ENCODE data around the gene DNAJB8. TPM values are rescaled to one million over a fixed set of nuclear protein-coding genes. Genes with fewer than 3 reads are reported as not detected.

DNAJB8 gene
- total RNA-seq = not detected

DNA sequence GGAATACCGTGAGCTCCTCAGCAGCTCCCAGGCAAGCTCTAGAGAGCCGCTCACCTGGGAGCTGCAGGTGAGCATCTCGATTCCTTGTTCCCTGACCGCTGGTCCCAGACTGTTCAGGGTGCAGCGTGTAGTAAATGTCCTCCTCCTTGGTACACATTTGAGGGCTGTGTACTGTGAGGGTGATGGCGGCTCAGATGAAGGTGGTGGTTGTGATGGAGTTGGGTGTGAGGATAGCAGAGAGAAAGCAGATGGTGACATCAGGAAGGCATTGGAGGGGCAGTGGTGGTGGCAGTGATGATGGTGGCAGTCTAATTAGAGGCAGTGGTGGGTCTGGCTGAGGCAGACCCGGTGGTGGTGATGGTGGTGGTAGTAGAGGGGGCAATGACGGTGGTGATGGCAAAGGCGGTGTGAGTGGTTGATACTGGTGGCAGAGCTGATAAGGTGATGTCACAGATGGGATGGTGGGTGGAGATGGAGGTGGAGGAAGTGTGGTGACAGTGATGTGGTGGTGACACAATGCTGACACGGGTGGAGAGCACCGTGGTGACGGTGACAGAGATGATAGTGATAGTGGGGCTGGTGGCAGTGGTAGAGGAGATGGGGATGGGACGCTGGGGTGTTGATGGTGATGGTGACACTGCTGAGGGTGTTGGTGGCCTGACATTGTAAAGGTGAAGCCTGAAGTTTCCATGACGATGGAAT lies at the start of gene DNAJB8:
Gene DNAJB8 (minus strand): TSS at position 51 of the 702 bp plus-strand sequence. CDS start 3,645 bp downstream, outside the sequence.
- intact Hi-C loops (cut with DNase I) = no loop called here
- Histone ChIP-seq H3K27ac (no peak within 1 kb of the TSS), H3K9me3 (no peaks in the 10 kb centered on the region), H3K4me1 (no peaks in the 10 kb centered on the region), H3K27me3 (no peaks in the 10 kb centered on the region), H3K4me3 (replicated peaks in 1 of 3) (no peak within 1 kb of the TSS), H3K36me3 (no peaks in the 10 kb centered on the region)
- WGBS, 2 donors = 81 to 87% methylated on average over 13 to 14 of the region's 14 CpGs
- no peak for DNase-seq
- TF ChIP-seq, protein P1, sequence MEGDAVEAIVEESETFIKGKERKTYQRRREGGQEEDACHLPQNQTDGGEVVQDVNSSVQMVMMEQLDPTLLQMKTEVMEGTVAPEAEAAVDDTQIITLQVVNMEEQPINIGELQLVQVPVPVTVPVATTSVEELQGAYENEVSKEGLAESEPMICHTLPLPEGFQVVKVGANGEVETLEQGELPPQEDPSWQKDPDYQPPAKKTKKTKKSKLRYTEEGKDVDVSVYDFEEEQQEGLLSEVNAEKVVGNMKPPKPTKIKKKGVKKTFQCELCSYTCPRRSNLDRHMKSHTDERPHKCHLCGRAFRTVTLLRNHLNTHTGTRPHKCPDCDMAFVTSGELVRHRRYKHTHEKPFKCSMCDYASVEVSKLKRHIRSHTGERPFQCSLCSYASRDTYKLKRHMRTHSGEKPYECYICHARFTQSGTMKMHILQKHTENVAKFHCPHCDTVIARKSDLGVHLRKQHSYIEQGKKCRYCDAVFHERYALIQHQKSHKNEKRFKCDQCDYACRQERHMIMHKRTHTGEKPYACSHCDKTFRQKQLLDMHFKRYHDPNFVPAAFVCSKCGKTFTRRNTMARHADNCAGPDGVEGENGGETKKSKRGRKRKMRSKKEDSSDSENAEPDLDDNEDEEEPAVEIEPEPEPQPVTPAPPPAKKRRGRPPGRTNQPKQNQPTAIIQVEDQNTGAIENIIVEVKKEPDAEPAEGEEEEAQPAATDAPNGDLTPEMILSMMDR (IDR thresholded peaks at IDR 0.05) = no peak
- TF ChIP-seq POLR2A (IDR thresholded peaks at IDR 0.05) = no peak

DNA sequence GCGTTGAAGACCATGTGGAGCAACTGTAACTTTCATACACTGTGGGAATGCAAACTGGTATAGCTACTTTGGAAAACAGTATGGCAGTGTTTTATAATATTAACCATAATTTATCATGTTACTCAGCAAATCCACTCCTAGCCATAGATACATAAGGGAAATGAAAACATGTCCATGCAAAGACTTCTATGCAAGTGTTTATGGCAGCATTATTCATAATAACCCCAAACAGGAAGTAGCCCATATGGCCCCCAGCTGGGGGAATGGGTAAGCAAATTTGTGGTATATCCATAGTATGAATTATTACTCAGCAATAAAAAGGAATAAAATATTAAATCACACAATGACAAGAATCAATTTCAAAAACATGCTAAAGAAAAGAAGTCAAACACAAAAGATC lies 49.3 kb upstream of the DNAJB8 start:
- Histone ChIP-seq H3K27me3 (no peaks in the 10 kb centered on the region), H3K4me1 (no peaks in the 10 kb centered on the region), H3K27ac (no peak overlapping the region), H3K9me3 (no peaks in the 10 kb centered on the region), H3K36me3 (no peaks in the 10 kb centered on the region), H3K4me3 (replicated peaks in 1 of 3) (no peak overlapping the region)
- no peak for DNase-seq
- 96% methylated on average over 1 of the region's 1 CpG for WGBS, 2 donors
- TF ChIP-seq POLR2A (IDR thresholded peaks at IDR 0.05) = no peak
- TF ChIP-seq, protein P1 (IDR thresholded peaks at IDR 0.05) = no peak
- intact Hi-C loops (cut with DNase I) = no loop called here

DNA sequence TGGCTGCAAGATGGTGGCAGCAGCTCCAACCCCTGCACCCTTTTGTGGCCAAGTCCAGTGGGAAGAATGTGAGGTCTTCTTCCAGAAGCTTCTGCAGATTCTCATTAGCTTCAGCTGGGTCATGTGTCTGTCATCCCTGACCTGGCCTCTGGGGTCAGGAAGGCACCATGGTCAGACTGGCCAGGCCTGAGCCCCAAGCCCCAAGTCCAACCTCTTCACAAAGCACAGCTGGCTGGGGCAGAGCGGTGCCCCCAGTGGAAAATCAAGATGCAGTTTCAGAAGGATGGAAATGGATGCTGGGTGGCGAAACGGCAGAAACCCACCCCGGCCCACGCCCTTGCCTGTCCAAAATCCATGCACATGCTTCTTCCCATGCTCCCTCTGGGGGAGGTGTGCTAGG lies 42.2 kb upstream of the DNAJB8 start:
- Histone ChIP-seq H3K27ac (no peak overlapping the region), H3K4me1 (no peaks in the 10 kb centered on the region), H3K9me3 (no peaks in the 10 kb centered on the region), H3K36me3 (no peaks in the 10 kb centered on the region), H3K27me3 (no peaks in the 10 kb centered on the region), H3K4me3 (replicated peaks in 1 of 3) (no peak overlapping the region)
- intact Hi-C loops (cut with DNase I) = no loop called here
- 79 to 92% methylated on average over 5 of the region's 5 CpGs for WGBS, 2 donors
- TF ChIP-seq POLR2A (IDR thresholded peaks at IDR 0.05) = no peak
- TF ChIP-seq, protein P1 (IDR thresholded peaks at IDR 0.05) = no peak
- no peak for DNase-seq

DNA sequence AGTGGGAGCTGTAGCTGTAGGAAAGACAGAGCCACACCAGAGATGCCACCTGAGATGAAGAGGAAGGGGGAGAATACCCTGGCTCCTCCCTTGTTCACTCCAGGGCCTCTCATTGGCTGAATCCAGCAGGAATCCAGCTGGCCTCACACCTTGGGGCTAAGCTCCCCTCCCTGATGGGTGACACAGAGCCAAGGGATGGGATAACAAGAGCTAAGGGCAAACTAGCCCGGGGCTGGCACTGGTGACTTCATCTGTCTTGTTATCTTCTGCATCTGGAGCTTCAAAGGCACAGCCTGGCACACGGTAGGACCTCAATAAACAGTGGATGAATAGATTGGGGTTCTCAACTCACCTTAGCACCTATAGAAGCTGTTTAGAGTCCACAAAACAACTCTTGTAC lies 40.1 kb upstream of the DNAJB8 start:
- intact Hi-C loops (cut with DNase I) = no loop called here
- Histone ChIP-seq H3K4me1 (no peaks in the 10 kb centered on the region), H3K27me3 (no peaks in the 10 kb centered on the region), H3K9me3 (no peaks in the 10 kb centered on the region), H3K36me3 (no peaks in the 10 kb centered on the region), H3K27ac (no peak overlapping the region), H3K4me3 (replicated peaks in 1 of 3) (no peak overlapping the region)
- WGBS, 2 donors = 73 to 80% methylated on average over 1 to 2 of the region's 2 CpGs
- TF ChIP-seq POLR2A (IDR thresholded peaks at IDR 0.05) = no peak
- TF ChIP-seq, protein P1 (IDR thresholded peaks at IDR 0.05) = no peak
- DNase-seq = no peak

DNA sequence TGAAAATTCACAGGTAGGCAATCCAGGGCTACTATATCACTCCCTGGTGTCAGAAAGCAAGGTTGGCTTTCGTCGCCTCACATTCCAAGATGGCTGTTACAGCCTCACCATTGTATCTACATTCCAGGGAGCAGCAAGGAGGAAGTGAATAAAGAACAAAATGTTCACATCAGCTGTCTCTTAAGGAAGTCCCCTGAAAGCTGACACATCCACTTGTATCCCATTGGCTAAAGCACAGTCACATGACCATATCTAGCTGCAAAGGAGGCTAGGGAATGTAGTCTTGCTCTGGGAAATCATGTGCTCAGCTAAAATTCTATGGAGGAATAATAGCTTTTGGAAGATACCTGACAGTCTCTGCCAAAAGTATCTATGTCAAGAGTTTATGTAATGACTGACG lies 39.1 kb upstream of the DNAJB8 start:
- H3K27ac ChIP-seq = no peak overlapping the region
- H3K27me3 ChIP-seq = no peaks in the 10 kb centered on the region
- H3K4me3 ChIP-seq (replicated peaks in 1 of 3) = no peak overlapping the region
- H3K4me1 ChIP-seq = no peaks in the 10 kb centered on the region
- WGBS, 2 donors = 92 to 96% methylated on average over 3 of the region's 3 CpGs
- no peak for TF ChIP-seq POLR2A (IDR thresholded peaks at IDR 0.05)
- TF ChIP-seq, protein P1 (IDR thresholded peaks at IDR 0.05) = no peak
- no peaks in the 10 kb centered on the region for H3K9me3 ChIP-seq
- no peak for DNase-seq
- no peaks in the 10 kb centered on the region for H3K36me3 ChIP-seq
- intact Hi-C loops (cut with DNase I) = no loop called here
